ENCODE measurements around the gene ACTN2. TPM values are rescaled to one million over a fixed set of nuclear protein-coding genes. Genes with fewer than 3 reads are reported as not detected.

The ACTN2 gene
- total RNA-seq, 2 donors from 2014 or later, result 0.79 to 2.2 TPM

DNA sequence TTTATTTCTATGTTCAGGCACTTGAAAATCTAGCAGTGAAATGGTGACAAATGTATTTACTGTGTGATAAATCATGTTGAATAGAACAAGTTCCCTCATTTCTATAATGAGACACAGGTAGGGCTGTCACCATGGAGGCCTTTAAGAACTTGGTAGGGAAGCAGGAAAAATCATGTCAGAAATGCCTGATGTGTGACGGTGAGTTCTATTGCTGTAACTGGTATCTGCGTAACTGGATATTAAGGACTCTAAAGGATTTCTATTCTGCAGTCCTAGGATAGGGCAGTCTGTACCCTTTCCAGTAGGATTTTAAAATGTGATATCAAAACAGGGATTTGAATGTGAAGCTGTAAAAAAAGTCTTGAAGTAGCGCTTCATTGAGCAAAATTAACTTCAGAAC lies 15.5 kb downstream of the ACTN2 start:
- H3K9ac ChIP-seq (ENCODE audit: extremely low read depth, low read length, poor library complexity, severe bottlenecking), result no peak overlapping the region
- H3K4me1 Mint-ChIP-seq, result peaks cover 1% of the 10 kb centered on the region
- TF ChIP-seq, protein P1, sequence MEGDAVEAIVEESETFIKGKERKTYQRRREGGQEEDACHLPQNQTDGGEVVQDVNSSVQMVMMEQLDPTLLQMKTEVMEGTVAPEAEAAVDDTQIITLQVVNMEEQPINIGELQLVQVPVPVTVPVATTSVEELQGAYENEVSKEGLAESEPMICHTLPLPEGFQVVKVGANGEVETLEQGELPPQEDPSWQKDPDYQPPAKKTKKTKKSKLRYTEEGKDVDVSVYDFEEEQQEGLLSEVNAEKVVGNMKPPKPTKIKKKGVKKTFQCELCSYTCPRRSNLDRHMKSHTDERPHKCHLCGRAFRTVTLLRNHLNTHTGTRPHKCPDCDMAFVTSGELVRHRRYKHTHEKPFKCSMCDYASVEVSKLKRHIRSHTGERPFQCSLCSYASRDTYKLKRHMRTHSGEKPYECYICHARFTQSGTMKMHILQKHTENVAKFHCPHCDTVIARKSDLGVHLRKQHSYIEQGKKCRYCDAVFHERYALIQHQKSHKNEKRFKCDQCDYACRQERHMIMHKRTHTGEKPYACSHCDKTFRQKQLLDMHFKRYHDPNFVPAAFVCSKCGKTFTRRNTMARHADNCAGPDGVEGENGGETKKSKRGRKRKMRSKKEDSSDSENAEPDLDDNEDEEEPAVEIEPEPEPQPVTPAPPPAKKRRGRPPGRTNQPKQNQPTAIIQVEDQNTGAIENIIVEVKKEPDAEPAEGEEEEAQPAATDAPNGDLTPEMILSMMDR (conservative IDR thresholded peaks at IDR 0.05), result no peak
- no peak overlapping the region for H3K4me3 ChIP-seq (ENCODE audit: low read length)
- H3K27ac Mint-ChIP-seq, result no peak overlapping the region
- H3K9me3 ChIP-seq (ENCODE audit: control insufficient read depth, low read length), result no peaks in the 10 kb centered on the region
- no peak overlapping the region for H3K4me3 Mint-ChIP-seq
- no peaks in the 10 kb centered on the region for H3K4me1 ChIP-seq (ENCODE audit: control insufficient read depth, insufficient read depth, low read length)
- H3K27ac ChIP-seq (ENCODE audit: low read depth, low read length), result no peak overlapping the region
- no peaks in the 10 kb centered on the region for H3K27me3 ChIP-seq (ENCODE audit: control insufficient read depth, insufficient read depth, low read length, poor library complexity, severe bottlenecking)
- DNase-seq, result no peak
- H3K36me3 Mint-ChIP-seq (ENCODE audit: low read depth), result no peaks in the 10 kb centered on the region
- 94 to 97% methylated on average over 3 of the region's 3 CpGs for WGBS, 2 experiments (ENCODE audit: insufficient coverage in 1 of 2, insufficient read length in 1 of 2)
- no peaks in the 10 kb centered on the region for H3K36me3 ChIP-seq (ENCODE audit: control insufficient read depth, insufficient read depth, low read length)
- H3K27me3 Mint-ChIP-seq (ENCODE audit: insufficient read depth), result no peaks in the 10 kb centered on the region
- no peaks in the 10 kb centered on the region for H3K9me3 Mint-ChIP-seq

GRCh38 chr1:236702791-236703394 lies 16.6 kb downstream of the ACTN2 start:
- Histone ChIP-seq H3K27me3 (ENCODE audit: control insufficient read depth, insufficient read depth, low read length, poor library complexity, severe bottlenecking) (no peaks in the 10 kb centered on the region), H3K27ac (ENCODE audit: low read depth, low read length) (no peak overlapping the region), H3K4me1 (ENCODE audit: control insufficient read depth, insufficient read depth, low read length) (no peaks in the 10 kb centered on the region), H3K4me3 (ENCODE audit: low read length) (no peak overlapping the region), H3K9me3 (ENCODE audit: control insufficient read depth, low read length) (no peaks in the 10 kb centered on the region), H3K9ac (ENCODE audit: extremely low read depth, low read length, poor library complexity, severe bottlenecking) (no peak overlapping the region), H3K36me3 (ENCODE audit: control insufficient read depth, insufficient read depth, low read length) (no peaks in the 10 kb centered on the region)
- DNase-seq, result no peak
- Mint-ChIP-seq H3K36me3 (ENCODE audit: low read depth) (no peaks in the 10 kb centered on the region), H3K4me1 (peaks cover 1% of the 10 kb centered on the region), H3K9me3 (no peaks in the 10 kb centered on the region), H3K27ac (no peak overlapping the region), H3K27me3 (ENCODE audit: insufficient read depth) (no peaks in the 10 kb centered on the region), H3K4me3 (no peak overlapping the region)
- TF ChIP-seq, protein P1 (conservative IDR thresholded peaks at IDR 0.05), result no peak
- WGBS, 2 experiments (ENCODE audit: insufficient coverage in 1 of 2, insufficient read length in 1 of 2), result 90 to 92% methylated on average over 2 to 3 of the region's 3 CpGs

DNA sequence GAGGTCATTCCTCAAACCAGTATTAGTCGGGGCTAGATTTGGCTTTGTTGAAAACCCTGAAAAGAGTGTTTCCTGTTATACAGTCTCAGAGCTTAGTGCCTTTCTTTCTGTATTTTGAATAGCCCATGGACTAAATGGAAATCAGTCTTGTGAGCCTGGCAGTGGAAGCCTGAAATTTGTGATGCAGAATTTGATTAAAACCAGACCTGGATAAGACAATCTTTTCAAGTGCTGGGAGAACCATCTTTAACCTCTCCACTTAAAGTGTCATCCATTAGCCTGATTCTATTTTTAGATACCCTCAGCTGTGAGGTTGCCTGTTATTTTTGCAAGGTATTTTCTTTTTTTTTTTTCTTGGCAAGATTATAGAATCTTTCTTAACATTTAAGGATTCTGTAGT lies 19.5 kb downstream of the ACTN2 start:
- H3K36me3 Mint-ChIP-seq (ENCODE audit: low read depth), result no peaks in the 10 kb centered on the region

More for the DNA sequence above, 19.5 kb downstream of the ACTN2 start:
- 100% methylated on average over 1 of the region's 1 CpG for WGBS, 2 experiments (ENCODE audit: insufficient coverage in 1 of 2, insufficient read length in 1 of 2)
- no peak overlapping the region for H3K4me3 Mint-ChIP-seq
- no peaks in the 10 kb centered on the region for H3K27me3 ChIP-seq (ENCODE audit: control insufficient read depth, insufficient read depth, low read length, poor library complexity, severe bottlenecking)
- no peaks in the 10 kb centered on the region for H3K36me3 ChIP-seq (ENCODE audit: control insufficient read depth, insufficient read depth, low read length)
- no peaks in the 10 kb centered on the region for H3K9me3 ChIP-seq (ENCODE audit: control insufficient read depth, low read length)
- no peaks in the 10 kb centered on the region for H3K4me1 ChIP-seq (ENCODE audit: control insufficient read depth, insufficient read depth, low read length)
- no peak overlapping the region for H3K27ac Mint-ChIP-seq
- no peak for DNase-seq
- no peak overlapping the region for H3K9ac ChIP-seq (ENCODE audit: extremely low read depth, low read length, poor library complexity, severe bottlenecking)
- TF ChIP-seq, protein P1 (conservative IDR thresholded peaks at IDR 0.05), result no peak
- no peak overlapping the region for H3K4me3 ChIP-seq (ENCODE audit: low read length)
- H3K27ac ChIP-seq (ENCODE audit: low read depth, low read length), result no peak overlapping the region
- H3K4me1 Mint-ChIP-seq, result peaks cover 1% of the 10 kb centered on the region
- H3K9me3 Mint-ChIP-seq, result no peaks in the 10 kb centered on the region
- H3K27me3 Mint-ChIP-seq (ENCODE audit: insufficient read depth), result no peaks in the 10 kb centered on the region
